Duodenal mucosa (tissue), 2 donors: ENCODE data around the gene NOD2.

Source experiments
- H3K27ac ChIP-seq: one replicate; pipeline ENCODE4 v1.7.0; 2013; ENCODE audit warnings: low read depth, low read length
- H3K27me3 ChIP-seq, 2 donors: one replicate each; pipeline ENCODE4 v1.7.0; 2013; ENCODE audit warnings: low read length in 2 of 2, control low read depth in 1 of 2; ENCODE audit not compliant: insufficient read depth in 2 of 2, control insufficient read depth in 1 of 2
- H3K36me3 ChIP-seq, 2 donors: one replicate each; pipeline ENCODE4 v1.7.0; 2013; ENCODE audit warnings: low read length in 2 of 2, control low read depth in 1 of 2; ENCODE audit not compliant: insufficient read depth in 2 of 2, control insufficient read depth in 1 of 2
- H3K4me1 ChIP-seq, 2 donors: one replicate each; pipeline ENCODE4 v1.7.0; 2013; ENCODE audit warnings: low read length in 2 of 2, control low read depth in 1 of 2; ENCODE audit not compliant: insufficient read depth in 2 of 2, control insufficient read depth in 1 of 2
- H3K4me3 ChIP-seq, 2 donors: one replicate each; pipeline ENCODE4 v1.7.0; 2013; ENCODE audit warnings: low read length in 2 of 2, low read depth in 1 of 2
- H3K9ac ChIP-seq, 2 donors: one replicate each; pipeline ENCODE4 v1.7.0; 2013; ENCODE audit warnings: low read length in 2 of 2, low read depth in 1 of 2
- H3K9me3 ChIP-seq, 2 donors: one replicate each; pipeline ENCODE4 v1.7.0; 2013; ENCODE audit warnings: low read length in 2 of 2, control low read depth in 1 of 2; ENCODE audit not compliant: control insufficient read depth in 1 of 2

Gene NOD2

DNA sequence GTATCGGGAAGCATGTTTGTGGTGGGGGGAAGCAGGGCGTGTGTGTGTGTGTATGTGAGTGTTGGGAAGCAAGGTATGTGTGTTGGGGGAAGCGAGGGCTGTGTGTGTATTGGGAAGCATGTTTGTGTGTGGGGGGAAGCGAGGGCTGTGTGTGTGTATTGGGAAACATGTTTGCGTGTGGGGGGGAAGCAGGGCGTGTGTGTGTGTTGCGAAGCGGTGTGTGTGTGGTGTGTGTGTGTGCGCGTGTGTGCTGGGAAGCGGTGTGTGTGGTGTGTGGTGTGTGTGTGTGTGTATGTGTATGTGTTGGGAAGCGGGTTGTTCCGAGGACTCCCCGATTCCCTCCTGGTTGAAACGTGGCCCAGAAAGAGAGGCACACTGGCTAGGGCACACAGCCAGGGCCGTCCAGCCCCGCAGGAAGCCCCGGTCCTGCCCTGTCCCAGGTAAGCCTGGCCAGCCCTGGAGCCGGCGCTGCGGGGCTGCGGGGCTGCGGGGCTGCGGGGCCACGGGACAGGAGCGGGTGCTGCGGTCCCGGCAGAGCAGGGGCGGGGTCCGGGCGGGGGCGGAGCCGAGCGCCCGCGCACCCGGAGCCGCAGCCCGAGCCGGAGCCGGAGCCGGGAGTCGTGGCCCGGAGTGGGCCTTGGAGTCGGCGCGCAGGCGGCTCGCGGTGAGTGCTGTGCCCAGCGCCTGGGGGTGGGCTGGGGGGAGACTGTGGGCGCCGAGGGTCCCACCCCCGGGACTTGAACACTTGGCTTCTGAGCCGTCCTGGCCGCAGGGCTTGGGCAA lies at the start of gene NOD2:
TSS of gene NOD2 (plus strand) at position 608 of the 783 bp plus-strand sequence. CDS start 5,890 bp downstream, outside the sequence.
- Histone ChIP-seq H3K9ac (peak within 1 kb of the TSS; percentile 55 to 65), H3K4me3 (peak within 1 kb of the TSS; percentile 65 to 70), H3K4me1 (peaks cover 36 to 40% of the 10 kb centered on the region in 2 donors), H3K9me3 (no peaks in the 10 kb centered on the region), H3K36me3 (no peaks in the 10 kb centered on the region), H3K27ac (no peak within 1 kb of the TSS), H3K27me3 (peaks cover 0 to 6% of the 10 kb centered on the region in 2 donors)

DNA sequence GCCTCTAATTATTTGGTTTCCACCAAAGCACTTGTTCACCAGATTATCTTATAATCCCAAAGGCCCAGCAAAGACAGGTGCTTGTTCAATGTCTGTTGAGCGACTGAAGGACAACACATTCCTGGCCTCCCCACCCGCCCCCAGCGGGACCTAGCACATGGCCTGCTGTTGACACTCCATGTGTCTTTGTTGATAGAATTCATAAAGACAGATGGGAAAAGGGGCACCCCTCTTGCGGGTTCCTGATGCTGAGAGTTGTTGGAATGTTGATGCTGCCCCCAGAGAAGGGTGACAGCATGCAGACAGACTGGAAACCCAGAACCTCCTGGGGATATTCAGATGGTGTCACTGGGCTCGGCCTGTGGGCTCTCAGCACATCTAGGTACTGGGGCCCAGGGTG lies 49.2 kb upstream of the NOD2 start:
- Histone ChIP-seq H3K9me3 (no peaks in the 10 kb centered on the region), H3K4me3 (no peak overlapping the region), H3K36me3 (no peaks in the 10 kb centered on the region), H3K4me1 (no peaks in the 10 kb centered on the region), H3K27ac (no peak overlapping the region), H3K9ac (no peak overlapping the region), H3K27me3 (no peaks in the 10 kb centered on the region)

DNA sequence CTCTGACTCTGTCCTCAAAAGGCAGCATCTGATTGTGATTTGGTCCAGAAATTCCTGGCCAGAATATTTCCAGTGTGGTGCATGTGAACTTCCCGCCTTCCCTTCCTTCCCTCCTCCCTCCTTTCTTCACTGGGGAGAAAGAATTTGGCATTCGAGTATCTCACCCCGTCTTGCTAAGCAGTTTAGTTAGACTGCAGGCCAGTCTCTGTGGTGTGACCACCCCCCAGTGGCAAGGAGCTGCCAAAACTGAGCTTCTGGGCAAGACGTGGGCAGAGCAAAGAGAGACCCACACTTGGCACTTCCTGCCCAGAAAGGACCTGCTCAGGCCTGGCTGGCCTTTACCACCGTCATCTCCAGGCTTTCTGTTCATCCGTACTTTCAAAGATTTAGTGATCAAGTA lies 48.7 kb upstream of the NOD2 start:
- Histone ChIP-seq H3K9me3 (no peaks in the 10 kb centered on the region), H3K27me3 (no peaks in the 10 kb centered on the region), H3K9ac (no peak overlapping the region), H3K4me1 (no peaks in the 10 kb centered on the region), H3K27ac (no peak overlapping the region), H3K36me3 (no peaks in the 10 kb centered on the region), H3K4me3 (no peak overlapping the region)

DNA sequence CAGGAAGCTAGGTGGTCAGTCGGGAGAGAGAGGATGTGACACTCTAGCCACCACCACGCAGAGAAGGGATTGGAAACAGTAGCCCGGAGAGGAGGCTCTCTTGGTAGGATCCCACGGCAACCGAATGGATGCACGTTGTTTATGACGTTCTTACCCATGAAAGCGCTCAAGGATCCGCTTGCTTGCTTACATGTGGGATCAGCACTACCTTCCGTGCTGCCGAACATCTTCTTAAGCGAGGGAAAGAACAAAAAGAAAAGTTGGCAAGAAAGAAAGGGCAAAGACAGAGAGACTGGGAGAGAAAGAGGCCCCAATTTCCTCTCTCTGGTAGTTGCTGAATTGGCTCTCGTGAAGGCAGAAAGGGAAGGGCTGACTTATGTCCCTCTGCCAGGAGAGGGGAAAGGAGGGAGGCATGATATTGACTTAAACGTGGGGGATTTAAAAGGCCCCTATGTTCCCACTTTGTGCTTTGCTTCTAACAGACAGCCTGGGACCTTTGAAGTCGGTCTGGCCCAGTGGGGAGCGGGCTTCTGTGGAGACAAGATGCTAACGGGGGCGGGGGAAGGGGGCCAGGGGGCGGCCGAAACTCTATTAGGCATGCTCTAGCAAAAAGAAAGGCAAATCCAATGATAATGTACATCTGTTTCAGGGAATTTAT lies 47.7 kb upstream of the NOD2 start:
- no peak overlapping the region for H3K4me3 ChIP-seq
- H3K9me3 ChIP-seq = no peaks in the 10 kb centered on the region
- H3K27ac ChIP-seq = no peak overlapping the region
- no peak overlapping the region for H3K9ac ChIP-seq
- no peaks in the 10 kb centered on the region for H3K27me3 ChIP-seq
- H3K4me1 ChIP-seq = no peaks in the 10 kb centered on the region
- no peaks in the 10 kb centered on the region for H3K36me3 ChIP-seq

DNA sequence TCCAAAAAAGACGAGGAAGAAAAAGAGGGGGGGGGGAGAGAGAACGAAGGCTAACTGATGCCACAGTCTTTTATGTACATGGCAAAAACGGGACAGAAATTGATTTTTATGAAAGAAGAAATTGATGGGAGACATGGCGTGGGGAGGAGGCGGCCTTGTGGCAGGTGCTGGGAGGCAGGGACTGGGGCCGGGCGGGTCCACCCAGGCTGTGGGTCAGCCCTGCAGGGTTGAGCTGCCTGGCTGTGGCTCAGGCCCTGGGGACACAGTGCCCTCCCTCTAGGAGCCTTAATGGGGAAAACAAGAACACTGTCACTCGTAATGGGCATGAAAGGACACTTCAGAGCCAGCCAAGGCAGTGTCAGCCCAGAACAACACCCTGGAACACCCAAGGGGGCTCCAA lies 47.1 kb upstream of the NOD2 start:
- Histone ChIP-seq H3K9me3 (no peaks in the 10 kb centered on the region), H3K4me3 (no peak overlapping the region), H3K4me1 (no peaks in the 10 kb centered on the region), H3K27me3 (no peaks in the 10 kb centered on the region), H3K27ac (no peak overlapping the region), H3K9ac (no peak overlapping the region), H3K36me3 (no peaks in the 10 kb centered on the region)

DNA sequence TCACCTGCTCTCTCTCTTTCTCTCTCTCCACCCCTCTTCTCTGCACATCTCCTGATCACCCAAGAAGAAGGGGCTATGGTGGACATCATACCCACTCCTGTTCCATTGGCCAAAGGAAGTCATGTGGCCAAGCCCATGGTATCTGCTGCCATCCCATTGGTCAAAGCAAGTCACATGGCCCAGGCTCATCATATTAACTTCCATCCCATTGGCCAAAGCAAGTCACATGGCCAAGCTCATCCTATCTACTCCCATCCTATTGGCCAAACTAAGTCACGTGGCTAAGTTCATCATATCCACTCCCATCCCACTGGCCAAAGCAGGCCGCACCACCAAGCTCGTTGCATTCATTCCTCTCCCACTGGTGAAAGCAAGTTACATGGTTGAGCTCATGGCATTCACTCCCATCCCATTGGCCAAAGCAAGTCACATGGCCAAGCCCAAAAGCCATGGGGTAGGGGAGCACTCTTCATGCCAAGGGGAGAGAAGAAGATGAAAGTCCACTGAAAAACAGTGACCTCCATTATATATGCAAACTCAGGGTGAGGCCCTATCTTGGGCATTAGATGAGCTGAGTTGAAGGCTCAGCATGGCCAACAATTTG lies 41.5 kb upstream of the NOD2 start:
- Histone ChIP-seq H3K4me1 (no peaks in the 10 kb centered on the region), H3K4me3 (no peak overlapping the region), H3K27me3 (no peaks in the 10 kb centered on the region), H3K36me3 (no peaks in the 10 kb centered on the region), H3K27ac (no peak overlapping the region), H3K9me3 (no peaks in the 10 kb centered on the region), H3K9ac (no peak overlapping the region)

DNA sequence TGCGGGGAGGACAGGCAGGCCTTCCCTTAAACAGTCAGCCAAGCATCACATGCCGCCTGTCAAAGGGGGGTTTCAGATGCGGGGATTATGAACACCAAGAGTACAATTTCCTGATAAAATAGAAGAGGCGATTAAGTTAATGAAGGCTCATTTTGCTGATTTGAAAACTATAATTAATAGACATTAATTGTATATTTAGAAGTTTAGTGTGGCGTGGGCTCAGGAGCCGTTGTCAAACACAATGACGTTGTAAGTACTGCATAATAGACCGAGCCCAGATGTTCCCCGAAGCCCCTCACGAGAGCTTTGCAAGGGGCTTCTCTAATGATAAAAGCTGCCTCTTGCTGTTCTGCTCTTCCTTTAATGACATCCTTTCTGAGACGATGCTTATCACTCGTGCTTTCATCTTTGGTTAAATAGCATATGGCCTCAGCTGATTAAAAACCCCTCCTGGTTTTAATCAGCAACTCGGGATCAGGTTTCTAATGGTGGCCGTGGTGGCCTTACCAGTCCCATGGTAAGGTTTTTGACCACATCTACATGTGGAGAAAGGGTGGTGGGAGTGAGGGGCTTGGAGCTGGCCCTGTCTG lies 40.5 kb upstream of the NOD2 start:
- Histone ChIP-seq H3K9ac (no peak overlapping the region), H3K36me3 (no peaks in the 10 kb centered on the region), H3K27ac (no peak overlapping the region)

DNA sequence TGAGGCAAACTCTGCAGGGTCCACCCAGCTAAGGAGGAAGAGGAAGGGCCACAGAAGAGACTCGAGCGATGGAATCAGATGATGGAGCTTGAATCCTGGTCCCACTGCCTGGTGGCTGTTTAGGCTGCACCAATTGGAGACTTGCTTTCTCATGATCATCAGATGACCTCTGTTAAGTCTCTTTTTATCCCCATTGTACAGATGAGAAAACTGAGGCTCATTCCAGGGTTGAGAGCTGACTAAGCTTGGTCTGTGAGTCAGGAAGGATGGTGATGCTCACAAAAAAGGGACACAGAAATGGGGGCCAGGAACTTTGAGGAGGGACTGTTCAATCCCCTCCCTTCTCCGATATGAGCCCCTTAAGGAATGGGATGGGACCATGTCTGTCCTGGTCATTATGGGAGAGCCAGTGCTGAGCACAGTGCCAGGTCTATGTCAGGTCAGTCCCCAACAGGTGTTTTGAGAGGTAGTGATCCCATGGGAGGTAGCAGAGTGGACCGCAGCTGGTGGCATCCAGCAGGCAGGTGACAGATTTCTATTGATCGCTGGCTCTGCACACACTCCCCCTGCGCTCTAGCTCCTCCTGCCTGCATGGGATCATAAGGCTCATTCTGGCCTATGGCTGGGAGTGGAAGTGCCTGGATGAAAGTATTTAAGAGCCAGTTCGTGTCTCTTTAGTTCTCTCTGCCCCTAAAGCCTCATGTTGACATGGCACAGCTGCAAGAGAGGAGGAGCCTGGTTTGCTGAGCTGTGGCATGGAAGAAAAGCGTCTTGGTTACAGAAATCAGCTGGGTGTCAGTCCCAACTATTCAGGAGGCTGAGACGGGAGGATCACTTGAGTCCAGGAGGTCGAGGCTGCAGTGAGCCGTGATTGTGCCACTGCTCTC lies 39.5 kb upstream of the NOD2 start:
- Histone ChIP-seq H3K27me3 (no peaks in the 10 kb centered on the region), H3K9me3 (no peaks in the 10 kb centered on the region), H3K4me3 (no peak overlapping the region), H3K4me1 (no peaks in the 10 kb centered on the region), H3K27ac (no peak overlapping the region), H3K36me3 (no peaks in the 10 kb centered on the region), H3K9ac (no peak overlapping the region)

More for the DNA sequence above, 40.5 kb upstream of the NOD2 start:
- no peaks in the 10 kb centered on the region for H3K9me3 ChIP-seq
- H3K4me1 ChIP-seq = no peaks in the 10 kb centered on the region
- no peaks in the 10 kb centered on the region for H3K27me3 ChIP-seq
- no peak overlapping the region for H3K4me3 ChIP-seq

DNA sequence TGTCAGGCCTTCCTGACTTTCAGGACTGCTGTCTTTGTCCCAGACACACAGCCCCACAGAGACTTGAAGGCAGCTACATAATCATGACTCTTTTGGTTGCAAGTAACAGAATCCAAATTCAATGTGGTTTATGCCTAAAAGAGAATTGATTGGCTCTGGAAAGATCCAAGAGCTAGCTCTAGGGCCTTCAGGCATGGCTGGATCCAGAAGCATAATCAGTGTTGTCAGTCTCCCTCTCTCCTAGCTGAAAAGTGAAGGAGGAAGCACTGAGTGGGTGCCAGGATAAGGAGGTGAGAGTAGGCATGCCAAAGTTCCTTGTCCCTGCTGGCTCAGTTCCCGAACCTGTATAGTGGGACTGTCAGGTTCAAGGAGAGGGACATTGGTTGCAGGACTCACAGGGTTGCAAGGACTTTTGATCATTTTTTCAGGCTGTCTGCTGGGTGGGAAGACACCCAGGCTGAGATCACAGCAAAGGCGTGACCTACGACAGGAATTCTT lies 37.8 kb upstream of the NOD2 start:
- Histone ChIP-seq H3K27me3 (no peaks in the 10 kb centered on the region), H3K4me1 (no peaks in the 10 kb centered on the region), H3K9ac (no peak overlapping the region), H3K9me3 (no peaks in the 10 kb centered on the region), H3K27ac (no peak overlapping the region), H3K4me3 (no peak overlapping the region), H3K36me3 (no peaks in the 10 kb centered on the region)
